Endothelial cell of umbilical vein (primary cell): Measurements from ENCODE around the gene C16orf87.

Source experiments
- CTCF ChIP-seq, 2 donors: IDR thresholded peaks; 1 replicate in 1 of 2; 2 replicates in 1 of 2; pipeline ENCODE4 v1.5.1; 2011; ENCODE audit warnings: low read length in 2 of 2, mild to moderate bottlenecking in 2 of 2, moderate library complexity in 2 of 2, control low read depth in 1 of 2, inconsistent platforms in 1 of 2, low read depth in 1 of 2; ENCODE audit not compliant: insufficient read depth in 1 of 2; ENCODE audit errors: extremely low read depth in 1 of 2
- EZH2 ChIP-seq: IDR thresholded peaks from 2 replicates; pipeline ENCODE4 v1.6.1; 2012; ENCODE audit warnings: borderline replicate concordance, low read depth, mild to moderate bottlenecking, moderate library complexity, low read length, inconsistent platforms; ENCODE audit not compliant: severe bottlenecking
- FOS ChIP-seq: IDR thresholded peaks from 2 replicates; pipeline ENCODE4 v1.6.1; 2011; ENCODE audit warnings: mild to moderate bottlenecking, low read length, moderate library complexity, borderline replicate concordance; ENCODE audit not compliant: insufficient read depth
- JUN ChIP-seq: IDR thresholded peaks from 2 replicates; pipeline ENCODE4 v1.6.1; 2011; ENCODE audit warnings: borderline replicate concordance, low read depth; ENCODE audit not compliant: insufficient read length, insufficient read depth
- MAX ChIP-seq: IDR thresholded peaks from 2 replicates; pipeline ENCODE4 v1.6.1; 2011; ENCODE audit not compliant: insufficient read depth, insufficient read length
- POLR2A ChIP-seq: IDR thresholded peaks from 2 replicates; pipeline ENCODE4 v1.6.1; 2012; ENCODE audit warnings: low read depth, mild to moderate bottlenecking, control low read depth, low read length
- POLR2AphosphoS5 ChIP-seq: IDR thresholded peaks from 2 replicates; pipeline ENCODE4 v1.6.1; 2012; ENCODE audit warnings: low read depth, mild to moderate bottlenecking, control low read depth, low read length, moderate library complexity; ENCODE audit not compliant: insufficient read depth

GRCh38 chr16:46862555-46863447 lies 31.8 kb upstream of the C16orf87 start:
- TF ChIP-seq POLR2AphosphoS5 (no peak), EZH2 (no peak), FOS (no peak), CTCF (IDR thresholded peaks at IDR 0.05; ENCODE audit: extremely low read depth in 1 of 2, insufficient read depth in 1 of 2, low read depth in 1 of 2, low read length in 2 of 2) (no peak), POLR2A (no peak), MAX (no peak), JUN (no peak)
